WTC11 (cell line): ENCODE results near the gene TAMM41.

ENCODE experiments used
- ESRRA ChIP-seq: sonication (generic); formaldehyde crosslinking; IDR thresholded peaks from 2 replicates; pipeline ENCODE4 v1.8.1; 2022; ENCODE audit warnings: mild to moderate bottlenecking, missing genetic modification reagents, borderline replicate concordance
- JUN ChIP-seq: sonication (generic); formaldehyde crosslinking; IDR thresholded peaks from 2 replicates; pipeline ENCODE4 v1.8.0; 2023; ENCODE audit warnings: mild to moderate bottlenecking, missing genetic modification reagents
- MAX ChIP-seq: sonication (generic); formaldehyde crosslinking; IDR thresholded peaks from 2 replicates; pipeline ENCODE4 v1.8.0; 2022; ENCODE audit warnings: mild to moderate bottlenecking, missing genetic modification reagents
- ZNF121 ChIP-seq: sonication (generic); formaldehyde crosslinking; IDR thresholded peaks from 2 replicates; pipeline ENCODE4 v1.8.0; 2023; ENCODE audit warnings: missing genetic modification reagents

GRCh38 chr3:11775493-11775892 is 71.2 kb downstream of the TAMM41 start:
- TF ChIP-seq JUN (CRISPR knock-in tag), result no peak
- no peak for TF ChIP-seq ZNF121 (CRISPR knock-in tag)
- TF ChIP-seq ESRRA (CRISPR knock-in tag), result no peak
- no peak for TF ChIP-seq MAX
